NCI-H524 (cell line): ENCODE data around the gene DRAXIN.

Source experiments
- DNase-seq, 2 experiments: peaks; one replicate each; lab custom pipeline; 2025; lab: John Stamatoyannopoulos, UW

DRAXIN gene

GRCh38 chr1:11736746-11737639 lies 45.5 kb downstream of the DRAXIN start:
- peak; percentile 44 to 55 for DNase-seq

DNA sequence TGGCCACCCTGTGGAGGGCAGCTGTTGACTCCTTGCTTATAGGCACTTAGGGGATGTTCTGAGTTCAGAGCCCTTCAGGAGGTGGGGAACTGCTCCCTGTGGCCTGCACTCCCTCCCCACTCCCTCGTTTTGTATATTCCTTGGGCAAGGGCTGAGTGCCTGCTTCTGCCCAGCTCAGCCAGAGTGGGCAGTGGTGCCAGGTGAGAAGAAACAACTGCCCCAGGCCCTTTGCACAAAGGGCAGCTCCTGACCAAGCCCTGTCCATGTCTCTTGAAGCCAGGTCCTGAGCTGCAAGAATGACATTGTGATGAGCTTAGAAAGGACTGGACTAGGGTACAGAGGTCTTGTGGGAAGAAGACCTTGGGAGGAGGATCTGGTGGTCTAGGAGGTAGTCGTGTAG lies 46.6 kb downstream of the DRAXIN start:
- no peak for DNase-seq

GRCh38 chr1:11738783-11739182 lies 47.3 kb downstream of the DRAXIN start:
- no peak for DNase-seq

DNA sequence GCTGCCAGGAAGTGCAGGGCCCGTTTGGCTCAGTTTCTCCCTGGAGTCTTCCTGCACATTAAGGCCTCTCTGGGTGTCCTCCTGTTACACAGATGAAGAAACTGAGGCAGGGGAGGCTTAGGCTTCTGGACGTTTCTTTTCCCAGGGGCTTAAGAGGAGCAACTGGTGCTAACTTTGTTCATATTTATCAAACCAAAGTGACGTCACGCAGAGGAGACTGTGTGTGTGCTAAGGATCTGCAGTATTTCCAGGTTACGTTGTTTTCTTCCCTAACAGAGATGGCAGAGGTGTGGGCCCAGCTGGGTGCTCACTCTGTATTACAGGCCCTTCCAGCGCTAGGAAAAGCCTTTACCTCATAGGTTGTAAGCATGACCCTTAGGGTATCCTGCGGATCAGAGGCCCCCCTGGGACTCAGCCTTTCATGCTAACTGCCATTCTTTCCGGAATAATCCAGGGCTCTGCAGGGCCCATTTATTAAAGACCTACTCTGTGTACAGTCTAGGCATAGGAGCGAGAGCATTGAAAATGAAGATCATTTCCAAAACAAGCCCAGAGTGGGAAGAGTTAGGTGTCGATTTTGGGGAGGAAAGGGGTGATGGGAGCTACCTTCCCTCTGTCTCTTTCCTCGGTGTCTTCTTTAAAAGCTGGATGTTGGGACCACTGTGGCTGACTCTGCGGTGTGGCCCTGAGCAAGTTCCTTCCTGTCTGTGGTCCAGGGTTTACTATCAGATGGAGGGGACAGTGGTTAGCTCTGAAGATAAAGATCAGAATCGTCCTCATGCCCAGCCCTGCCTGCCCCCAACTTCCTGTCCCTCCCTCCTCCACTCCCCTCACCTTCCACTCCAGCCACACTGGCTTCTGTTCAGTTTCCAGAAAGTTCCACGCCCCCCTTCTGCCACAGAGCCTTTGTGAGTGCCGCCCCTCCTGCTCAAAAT lies 49.0 kb downstream of the DRAXIN start:
- DNase-seq, result no peak

GRCh38 chr1:11741482-11741881 lies 50.0 kb downstream of the DRAXIN start:
- no peak for DNase-seq

DNA sequence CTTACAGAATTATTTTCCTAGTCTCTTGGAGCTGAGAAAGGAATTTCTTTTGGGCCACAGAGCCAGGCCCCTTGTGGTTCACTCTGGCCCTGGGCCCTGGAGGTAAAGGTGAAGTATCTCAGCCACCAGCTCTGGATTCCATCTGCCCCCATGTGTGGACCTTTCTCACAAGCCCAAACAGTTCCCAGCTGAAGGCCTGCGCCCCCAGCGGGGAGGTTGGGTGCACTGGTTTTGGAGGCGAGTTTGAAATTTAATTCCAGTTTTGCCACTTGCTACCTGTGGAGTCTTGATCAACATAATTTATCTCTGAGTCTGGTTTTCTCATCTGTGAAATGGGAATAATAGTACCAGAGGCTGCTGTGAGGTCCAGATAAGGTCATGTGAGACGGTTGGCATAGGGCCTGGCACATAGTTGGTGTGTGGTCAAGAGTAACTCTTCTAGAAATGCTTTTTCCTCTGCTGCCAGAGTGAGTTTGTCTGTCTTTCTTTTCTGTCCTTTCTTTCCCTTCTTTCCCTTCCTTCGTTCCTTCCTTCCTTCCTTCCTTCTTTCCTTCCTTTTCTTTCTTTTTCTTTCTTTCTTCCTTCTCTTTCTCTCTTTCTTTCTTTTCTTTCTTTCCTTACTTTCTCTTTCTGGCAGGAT lies 50.5 kb downstream of the DRAXIN start:
- no peak for DNase-seq

- no peak for DNase-seq
These were observed 52.8 kb downstream of the DRAXIN start for GRCh38 chr1:11744287-11744686.

- no peak for DNase-seq
These were observed 54.6 kb downstream of the DRAXIN start for GRCh38 chr1:11746092-11746491.

DNA sequence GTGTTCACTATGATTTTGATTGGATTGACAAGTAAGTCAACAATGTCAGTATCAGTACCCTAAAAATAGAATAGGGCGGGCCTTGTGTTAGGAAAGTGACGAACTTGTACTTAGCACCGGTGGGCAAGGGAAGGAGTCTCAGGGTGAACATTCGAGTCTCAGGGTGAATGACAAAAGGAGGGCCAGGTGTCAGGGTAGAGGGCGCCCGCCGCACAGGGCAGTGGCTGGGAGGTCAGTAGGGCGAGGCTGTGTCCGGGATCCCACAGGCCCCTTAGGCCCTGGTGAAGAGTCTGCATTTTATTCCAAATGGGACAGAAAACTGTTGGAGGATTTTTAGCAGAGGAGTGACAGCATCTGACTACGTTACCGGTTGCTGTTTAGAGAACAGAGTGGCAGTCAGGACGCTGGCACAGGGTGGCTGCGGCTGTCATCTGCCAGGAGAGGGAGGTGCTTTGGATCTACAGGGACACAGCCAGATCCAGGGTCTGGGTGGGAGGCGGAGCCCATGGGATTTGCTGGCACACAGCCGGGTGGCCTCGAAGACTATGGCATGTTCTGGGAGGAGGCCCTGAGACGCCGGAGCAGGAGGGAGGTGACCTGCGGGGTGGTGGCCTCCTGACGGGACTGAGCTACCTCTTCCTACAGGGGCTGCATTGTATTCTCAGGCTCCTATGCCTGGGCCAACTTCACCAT lies 55.4 kb downstream of the DRAXIN start:
- DNase-seq, result no peak

GRCh38 chr1:11748294-11749202 lies 57.0 kb downstream of the DRAXIN start:
- DNase-seq, result no peak

GRCh38 chr1:11749203-11749689 lies 57.7 kb downstream of the DRAXIN start:
- peak; percentile 16 to 51 for DNase-seq

DNA sequence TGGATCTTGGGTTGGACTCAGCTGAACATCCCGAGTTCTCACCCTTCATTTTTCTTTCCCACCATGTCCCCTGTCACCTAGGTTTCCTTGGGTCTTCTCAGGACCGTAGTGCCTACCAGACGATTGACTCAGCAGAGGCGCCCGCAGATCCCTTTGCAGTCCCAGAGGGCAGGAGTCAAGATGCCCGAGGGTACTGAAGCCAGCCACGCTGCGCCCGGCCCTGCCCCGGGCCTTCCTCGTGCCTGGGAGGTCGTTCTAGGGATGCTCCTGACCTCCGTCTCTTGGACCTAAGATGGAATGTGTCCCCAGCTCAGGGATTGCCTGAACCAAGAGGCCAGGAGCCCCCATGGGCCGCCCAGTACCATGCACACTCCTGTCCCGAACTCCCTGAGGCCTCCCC lies 58.5 kb downstream of the DRAXIN start:
- DNase-seq, result no peak

DNA sequence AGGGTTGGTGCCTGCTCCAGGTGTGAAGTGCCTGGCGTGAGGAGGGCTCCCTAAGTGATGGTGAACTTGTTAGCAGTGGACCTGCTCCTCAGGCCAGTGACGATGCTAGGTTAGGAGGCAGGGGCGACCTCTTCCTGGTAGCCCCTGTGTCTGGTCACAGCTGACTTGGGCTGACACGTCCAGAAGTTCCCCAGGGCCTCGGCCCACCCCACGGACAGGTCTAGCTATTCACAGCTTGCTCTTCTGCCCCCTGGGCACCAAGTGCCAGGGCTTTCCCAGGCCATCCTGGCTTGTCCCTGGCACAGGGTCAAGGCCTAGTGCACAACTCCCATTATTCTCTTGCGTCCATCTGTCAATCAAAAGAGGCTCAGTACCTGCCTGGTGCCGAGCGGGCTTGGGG lies 59.6 kb downstream of the DRAXIN start:
- DNase-seq, result no peak

- DNase-seq, result no peak
These were observed 61.0 kb downstream of the DRAXIN start for GRCh38 chr1:11752359-11753088.

DNA sequence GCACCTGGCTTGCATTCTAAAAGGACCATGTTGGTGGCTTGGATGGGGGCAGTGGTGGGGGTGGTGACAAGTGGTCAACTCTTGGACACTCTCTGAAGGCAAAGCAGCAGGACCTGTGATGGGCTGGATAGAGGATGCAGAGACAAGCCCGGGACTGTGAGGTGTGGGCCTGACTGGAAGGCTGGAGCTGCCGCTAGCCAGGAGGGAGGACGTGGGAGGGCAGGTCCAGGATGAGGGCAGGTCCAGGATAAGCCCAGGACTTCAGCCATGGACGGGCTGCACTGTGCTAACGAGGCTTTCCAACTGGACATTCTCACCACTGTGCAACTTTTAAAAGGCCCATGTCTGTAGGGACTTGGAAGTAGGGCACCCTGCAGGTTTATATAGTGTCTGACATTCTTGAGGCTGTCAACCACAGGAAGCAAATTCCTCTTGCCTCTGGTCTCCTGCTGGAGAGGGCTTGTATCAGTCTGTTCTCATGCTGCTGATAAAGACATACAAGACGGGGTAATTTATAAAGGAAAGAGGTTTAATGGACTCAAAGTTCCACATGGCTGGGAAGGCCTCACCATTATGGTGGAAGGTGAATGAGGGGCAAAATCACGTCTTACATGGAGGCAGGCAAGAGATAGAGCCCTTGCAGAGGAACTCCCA lies 62.2 kb downstream of the DRAXIN start:
- no peak for DNase-seq

DNA sequence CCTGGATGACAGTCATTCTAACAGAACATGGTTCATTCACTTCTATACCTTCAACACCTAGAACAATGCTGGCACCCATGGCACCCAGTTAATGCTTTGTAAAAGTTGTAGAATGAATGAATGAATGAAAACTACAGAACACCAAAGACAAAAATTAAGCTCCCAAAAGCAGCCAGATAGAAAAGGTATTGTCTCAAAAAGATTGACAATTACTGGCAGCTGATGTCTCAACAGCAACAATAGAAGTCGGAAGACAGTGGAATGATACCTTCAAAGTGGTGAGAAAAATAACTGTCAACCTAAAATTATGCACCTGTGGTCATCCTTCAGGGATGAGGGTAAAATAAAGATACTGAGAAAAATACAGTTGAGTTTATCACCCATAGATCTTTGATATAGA lies 65.5 kb downstream of the DRAXIN start:
- no peak for DNase-seq

DNA sequence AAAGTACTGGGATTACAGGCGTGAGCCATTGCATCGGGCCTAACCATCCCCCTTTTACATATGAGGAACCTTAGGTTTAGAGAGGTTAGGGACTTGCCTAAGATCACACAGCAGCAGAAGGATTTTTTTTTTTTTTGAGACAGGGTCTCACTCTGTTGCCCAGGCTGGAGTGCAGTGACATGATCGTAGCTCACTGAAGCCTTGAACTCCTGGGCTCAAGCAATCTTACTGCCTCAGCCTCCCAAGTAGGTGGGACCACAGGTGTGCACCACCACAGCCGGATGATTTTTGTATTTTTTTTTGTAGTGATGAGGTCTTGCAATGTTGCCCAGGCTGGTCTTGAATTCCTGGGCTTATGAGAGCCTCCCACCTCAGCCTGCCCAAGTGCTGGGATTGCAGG lies 68.3 kb downstream of the DRAXIN start:
- no peak for DNase-seq

DNA sequence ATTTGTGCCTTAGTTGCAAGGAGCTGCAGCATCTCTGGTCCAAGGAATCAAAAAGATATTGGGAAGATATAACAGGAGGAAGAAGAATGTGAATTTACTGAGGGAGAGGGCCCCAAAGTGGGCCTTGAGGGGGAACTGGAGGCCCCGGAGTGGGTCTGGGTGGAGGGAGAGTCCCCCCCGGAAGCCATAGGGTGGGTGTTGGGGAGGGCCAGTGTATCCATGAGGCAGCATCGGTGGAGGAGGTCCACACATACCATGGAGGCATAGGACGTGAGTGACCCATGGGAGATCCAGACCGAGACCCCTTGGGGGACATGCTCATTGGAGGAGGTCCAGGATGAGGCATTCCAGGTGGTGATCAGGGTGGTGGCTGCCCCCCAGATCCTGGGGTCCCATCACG lies 69.8 kb downstream of the DRAXIN start:
- DNase-seq, result no peak

GRCh38 chr1:11761988-11762406 lies 70.5 kb downstream of the DRAXIN start, which contains the start of gene C1orf167:
Gene C1orf167 (plus strand): TSS chr1:11762193. CDS start chr1:11764401, 2,208 bp downstream.
- peak in 1 of 2 experiments; percentile 4 for DNase-seq
